HEK293T (cell line): ENCODE results near the gene FAM120B.

Experiments
- ELF4 ChIP-seq: fragments of 450-650 bp; IDR thresholded peaks from 2 replicates; pipeline ENCODE4 v1.6.1; 2017; ENCODE audit warnings: antibody characterized with exemption
- FOXM1 ChIP-seq: fragments of 450-650 bp; IDR thresholded peaks from 2 replicates; pipeline ENCODE4 v1.6.1; 2017; ENCODE audit warnings: mild to moderate bottlenecking, borderline replicate concordance
- HDGF ChIP-seq: fragments of 450-650 bp; IDR thresholded peaks from 2 replicates; pipeline ENCODE4 v1.6.1; 2017; ENCODE audit warnings: antibody characterized with exemption, borderline replicate concordance
- PKNOX1 ChIP-seq: fragments of 450-650 bp; IDR thresholded peaks from 2 replicates; pipeline ENCODE4 v1.6.1; 2016
- SP1 ChIP-seq: fragments of 450-650 bp; IDR thresholded peaks from 2 replicates; pipeline ENCODE4 v1.6.1; 2017
- SUZ12 ChIP-seq: fragments of 450-650 bp; IDR thresholded peaks from 2 replicates; pipeline ENCODE4 v1.6.1; 2016; ENCODE audit warnings: mild to moderate bottlenecking

GRCh38 chr6:170448317-170448716 lies 141.8 kb downstream of the FAM120B start:
- TF ChIP-seq HDGF (no peak), SP1 (no peak), SUZ12 (no peak), FOXM1 (no peak), ELF4 (no peak), PKNOX1 (no peak)
